ENCODE measurements around the gene SSBP2.

SSBP2 gene

GRCh38 chr5:81788329-81788728, 37.4 kb upstream of the SSBP2 start:
- no peaks in the 10 kb centered on the region for H3K9me3 ChIP-seq
- H3K27me3 ChIP-seq, result no peaks in the 10 kb centered on the region
- H3K27ac ChIP-seq, result no peak overlapping the region
- H3K4me3 ChIP-seq (ENCODE audit: low read depth in 1 of 2, low read length in 1 of 2), result no peak overlapping the region
- TF ChIP-seq, protein P1, sequence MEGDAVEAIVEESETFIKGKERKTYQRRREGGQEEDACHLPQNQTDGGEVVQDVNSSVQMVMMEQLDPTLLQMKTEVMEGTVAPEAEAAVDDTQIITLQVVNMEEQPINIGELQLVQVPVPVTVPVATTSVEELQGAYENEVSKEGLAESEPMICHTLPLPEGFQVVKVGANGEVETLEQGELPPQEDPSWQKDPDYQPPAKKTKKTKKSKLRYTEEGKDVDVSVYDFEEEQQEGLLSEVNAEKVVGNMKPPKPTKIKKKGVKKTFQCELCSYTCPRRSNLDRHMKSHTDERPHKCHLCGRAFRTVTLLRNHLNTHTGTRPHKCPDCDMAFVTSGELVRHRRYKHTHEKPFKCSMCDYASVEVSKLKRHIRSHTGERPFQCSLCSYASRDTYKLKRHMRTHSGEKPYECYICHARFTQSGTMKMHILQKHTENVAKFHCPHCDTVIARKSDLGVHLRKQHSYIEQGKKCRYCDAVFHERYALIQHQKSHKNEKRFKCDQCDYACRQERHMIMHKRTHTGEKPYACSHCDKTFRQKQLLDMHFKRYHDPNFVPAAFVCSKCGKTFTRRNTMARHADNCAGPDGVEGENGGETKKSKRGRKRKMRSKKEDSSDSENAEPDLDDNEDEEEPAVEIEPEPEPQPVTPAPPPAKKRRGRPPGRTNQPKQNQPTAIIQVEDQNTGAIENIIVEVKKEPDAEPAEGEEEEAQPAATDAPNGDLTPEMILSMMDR (IDR thresholded peaks at IDR 0.05), result no peak
- no peaks in the 10 kb centered on the region for H3K36me3 ChIP-seq
- no peaks in the 10 kb centered on the region for H3K4me1 ChIP-seq (ENCODE audit: control insufficient read depth in 1 of 2, insufficient read depth in 1 of 2, low read depth in 1 of 2, low read length in 1 of 2)

DNA sequence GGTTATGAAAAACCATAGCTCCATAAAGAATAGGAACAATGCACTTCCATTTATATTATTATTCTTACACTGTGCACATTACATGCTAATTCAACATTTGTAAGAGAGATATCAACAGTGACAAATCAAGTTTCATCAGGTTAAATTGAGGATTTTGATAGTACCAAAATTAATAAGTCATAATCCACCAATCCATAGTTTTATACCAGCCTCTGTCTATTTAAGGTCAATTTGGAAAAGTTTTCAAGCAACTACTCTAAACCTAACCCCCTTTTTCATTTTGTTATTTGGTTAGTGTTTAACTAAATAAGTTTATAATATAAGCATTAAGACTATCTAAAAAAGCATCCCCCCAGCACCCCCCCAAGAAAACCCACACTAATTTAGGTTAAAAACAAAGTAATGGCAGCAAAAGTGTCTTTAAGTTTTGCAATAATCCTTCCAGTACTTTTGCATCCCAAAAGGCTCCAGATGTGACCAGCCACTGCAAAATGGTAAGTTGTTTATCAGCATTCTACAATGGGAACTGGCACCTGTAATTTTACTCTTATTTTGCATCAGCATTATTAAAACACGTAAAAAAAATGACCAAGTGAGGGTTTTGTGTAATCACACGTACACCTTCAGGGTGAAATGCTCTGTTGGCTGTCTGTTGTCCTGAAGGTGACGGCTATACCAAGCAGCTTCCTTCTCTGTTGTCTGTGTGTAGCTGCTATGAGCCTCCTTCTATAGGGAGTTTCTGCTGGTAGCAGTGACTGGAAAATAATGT, 36.8 kb upstream of the SSBP2 start:
- Histone ChIP-seq H3K4me3 (ENCODE audit: low read depth in 1 of 2, low read length in 1 of 2) (no peak overlapping the region), H3K36me3 (no peaks in the 10 kb centered on the region), H3K27me3 (no peaks in the 10 kb centered on the region), H3K4me1 (ENCODE audit: control insufficient read depth in 1 of 2, insufficient read depth in 1 of 2, low read depth in 1 of 2, low read length in 1 of 2) (no peaks in the 10 kb centered on the region), H3K9me3 (no peaks in the 10 kb centered on the region), H3K27ac (no peak overlapping the region)
- TF ChIP-seq, protein P1 (IDR thresholded peaks at IDR 0.05), result no peak

- no peaks in the 10 kb centered on the region for H3K9me3 ChIP-seq
- no peaks in the 10 kb centered on the region for H3K4me1 ChIP-seq (ENCODE audit: control insufficient read depth in 1 of 2, insufficient read depth in 1 of 2, low read depth in 1 of 2, low read length in 1 of 2)
- TF ChIP-seq, protein P1 (IDR thresholded peaks at IDR 0.05), result no peak
- no peaks in the 10 kb centered on the region for H3K27me3 ChIP-seq
- H3K4me3 ChIP-seq (ENCODE audit: low read depth in 1 of 2, low read length in 1 of 2), result no peak overlapping the region
- no peak overlapping the region for H3K27ac ChIP-seq
- H3K36me3 ChIP-seq, result no peaks in the 10 kb centered on the region
These were observed 36.1 kb upstream of the SSBP2 start for GRCh38 chr5:81786991-81787390.

DNA sequence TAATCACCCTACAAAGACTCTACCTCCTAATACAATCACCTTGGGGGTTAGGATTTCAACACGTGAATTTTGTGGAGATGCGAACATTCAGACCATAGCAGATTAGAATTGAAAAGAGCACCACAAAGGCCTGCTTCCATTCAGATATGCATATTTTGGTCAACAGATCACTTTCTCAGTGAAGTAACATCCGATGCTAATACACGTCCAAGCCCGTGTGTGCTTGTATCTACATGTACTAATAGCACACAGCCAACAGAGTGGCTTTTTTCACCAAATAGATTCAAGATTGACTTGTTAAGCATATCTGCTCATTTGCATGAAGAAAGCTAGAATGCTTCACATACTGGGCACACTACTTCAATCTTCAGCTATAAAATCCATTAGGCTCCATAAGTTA, 35.6 kb upstream of the SSBP2 start:
- Histone ChIP-seq H3K4me3 (ENCODE audit: low read depth in 1 of 2, low read length in 1 of 2) (no peak overlapping the region), H3K27me3 (no peaks in the 10 kb centered on the region), H3K27ac (no peak overlapping the region), H3K9me3 (no peaks in the 10 kb centered on the region), H3K36me3 (no peaks in the 10 kb centered on the region), H3K4me1 (ENCODE audit: control insufficient read depth in 1 of 2, insufficient read depth in 1 of 2, low read depth in 1 of 2, low read length in 1 of 2) (no peaks in the 10 kb centered on the region)
- TF ChIP-seq, protein P1 (IDR thresholded peaks at IDR 0.05), result no peak

GRCh38 chr5:81785322-81785721, 34.4 kb upstream of the SSBP2 start:
- no peak overlapping the region for H3K27ac ChIP-seq
- TF ChIP-seq, protein P1 (IDR thresholded peaks at IDR 0.05), result no peak

More at GRCh38 chr5:81785322-81785721, 34.4 kb upstream of the SSBP2 start:
- Histone ChIP-seq H3K4me3 (ENCODE audit: low read depth in 1 of 2, low read length in 1 of 2) (no peak overlapping the region), H3K4me1 (ENCODE audit: control insufficient read depth in 1 of 2, insufficient read depth in 1 of 2, low read depth in 1 of 2, low read length in 1 of 2) (no peaks in the 10 kb centered on the region), H3K9me3 (no peaks in the 10 kb centered on the region), H3K36me3 (no peaks in the 10 kb centered on the region), H3K27me3 (no peaks in the 10 kb centered on the region)

Data from neutrophil (primary cell).